H1 (cell line): ENCODE measurements around the gene ST7L. TPM values are rescaled to one million over a fixed set of nuclear protein-coding genes. Genes with fewer than 3 reads are reported as not detected.

Experiments
- CTCF ChIA-PET: fragments of 300-600 bp; sonication (Branson Sonifier 250); formaldehyde crosslinking; loops from one replicate; lab custom pipeline; 2021; ENCODE audit not compliant: partially characterized antibody; lab: Charles Lee
- POLR2A ChIA-PET: fragments of 300-600 bp; sonication (Branson Sonifier 250); formaldehyde crosslinking; loops from one replicate; lab custom pipeline; 2021; ENCODE audit warnings: inconsistent platforms; ENCODE audit not compliant: partially characterized antibody; lab: Charles Lee
- DNase-seq, 2 experiments: peaks; one replicate each; pipeline versions ENCODE4 v3.0.0 to v3.0.0-alpha.2; 2010 to 2022; ENCODE audit warnings: low spot score in 2 of 2, low read depth in 1 of 2, mixed read lengths in 1 of 2
- FAIRE-seq: peaks from 2 replicates; lab custom pipeline; 2011; peaks lifted over from hg19 to GRCh38; lab: Jason Lieb, UNC
- H2AFZ ChIP-seq: 2 replicates; pipeline ENCODE4 v1.8.1; 2012; ENCODE audit warnings: low read length, inconsistent platforms
- H2AK5ac ChIP-seq: 2 replicates; pipeline ENCODE4 v1.6.1; 2013; ENCODE audit warnings: low read depth, low read length
- H2BK120ac ChIP-seq: replicated peaks from 2 replicates; pipeline ENCODE3; 2013; ENCODE audit warnings: low read depth, low read length, inconsistent platforms
- H2BK12ac ChIP-seq: 2 replicates; pipeline ENCODE4 v1.6.1; 2013; ENCODE audit warnings: low read depth, low read length
- H2BK15ac ChIP-seq: 2 replicates; pipeline ENCODE4 v1.6.1; 2013; ENCODE audit warnings: low read length
- H2BK20ac ChIP-seq: 2 replicates; pipeline ENCODE4 v1.6.1; 2013; ENCODE audit warnings: low read length
- H2BK5ac ChIP-seq: 2 replicates; pipeline ENCODE4 v1.6.1; 2013; ENCODE audit warnings: low read depth, low read length
- H3K14ac ChIP-seq: 2 replicates; pipeline ENCODE4 v1.6.1; 2013; ENCODE audit warnings: inconsistent platforms; ENCODE audit not compliant: insufficient read length
- H3K18ac ChIP-seq: 2 replicates; pipeline ENCODE4 v1.6.1; 2013; ENCODE audit warnings: low read length; ENCODE audit errors: extremely low read depth
- H3K23ac ChIP-seq: 2 replicates; pipeline ENCODE4 v1.6.1; 2013; ENCODE audit warnings: inconsistent platforms; ENCODE audit not compliant: insufficient read length
- H3K23me2 ChIP-seq: 2 replicates; pipeline ENCODE4 v1.6.1; 2013; ENCODE audit warnings: low read depth, low read length
- H3K27ac ChIP-seq: 2 replicates; pipeline ENCODE4 v1.6.1; 2011; ENCODE audit warnings: low read depth, low read length, inconsistent platforms
- H3K27me3 ChIP-seq, 4 experiments: replicated peaks in 1 of 4; 1 replicate in 1 of 4; 2 replicates in 3 of 4; pipeline versions ENCODE4 v1.6.1 to v1.8.1; 2011 to 2013; ENCODE audit warnings: low read length in 3 of 4, mild to moderate bottlenecking in 3 of 4, inconsistent platforms in 2 of 4, mixed read lengths in 2 of 4, moderate library complexity in 1 of 4; ENCODE audit not compliant: control insufficient read depth in 3 of 4, insufficient read depth in 3 of 4; ENCODE audit errors: extremely low read depth in 1 of 4
- H3K36me3 ChIP-seq, 4 experiments: 2 replicates each; pipeline versions ENCODE4 v1.6.1 to v1.8.1; 2011 to 2013; ENCODE audit warnings: mild to moderate bottlenecking in 4 of 4, low read length in 3 of 4, moderate library complexity in 2 of 4, control low read depth in 1 of 4, inconsistent platforms in 1 of 4; ENCODE audit not compliant: insufficient read depth in 4 of 4, control insufficient read depth in 2 of 4
- H3K4ac ChIP-seq: replicated peaks from 2 replicates; pipeline ENCODE3; 2013; ENCODE audit warnings: low read length, low read depth, mixed read lengths, inconsistent platforms; ENCODE audit not compliant: insufficient read length
- H3K4me1 ChIP-seq, 4 experiments: replicated peaks in 1 of 4; 1 replicate in 1 of 4; 2 replicates in 3 of 4; pipeline versions ENCODE4 v1.6.1 to v1.8.1; 2011 to 2013; ENCODE audit warnings: low read length in 3 of 4, inconsistent platforms in 2 of 4, mixed read lengths in 1 of 4; ENCODE audit not compliant: insufficient read depth in 4 of 4, control insufficient read depth in 3 of 4
- H3K4me2 ChIP-seq, 2 experiments: 2 replicates each; pipeline versions ENCODE4 v1.6.1 to v1.8.1; 2011 to 2013; ENCODE audit warnings: low read depth in 2 of 2, low read length in 2 of 2, control low read depth in 1 of 2, inconsistent platforms in 1 of 2, mild to moderate bottlenecking in 1 of 2; ENCODE audit not compliant: insufficient read depth in 1 of 2
- H3K4me3 ChIP-seq, 4 experiments: fragments of 200-600, 300-600 bp in 1 of 4; sonication (generic), shearing (Covaris generic), sonication (Bioruptor Twin) in 1 of 4; 2 replicates each; pipeline versions ENCODE4 v1.5.1 to v1.8.1; 2011 to 2016; ENCODE audit warnings: low read length in 4 of 4, low read depth in 3 of 4, control low read depth in 2 of 4, inconsistent platforms in 2 of 4, mild to moderate bottlenecking in 2 of 4, mixed read lengths in 1 of 4, moderate library complexity in 1 of 4; ENCODE audit not compliant: insufficient read depth in 2 of 4; ENCODE audit errors: extremely low read depth in 1 of 4
- H3K56ac ChIP-seq: replicated peaks from 2 replicates; pipeline ENCODE3; 2013; ENCODE audit warnings: low read depth, mild to moderate bottlenecking, mixed read lengths, low read length, inconsistent platforms; ENCODE audit not compliant: insufficient read length
- H3K79me1 ChIP-seq: 2 replicates; pipeline ENCODE4 v1.6.1; 2013; ENCODE audit warnings: low read depth, low read length, control low read depth
- H3K79me2 ChIP-seq, 2 experiments: 2 replicates each; pipeline versions ENCODE4 v1.6.1 to v1.8.1; 2012 to 2013; ENCODE audit warnings: low read length in 2 of 2, mild to moderate bottlenecking in 2 of 2, inconsistent platforms in 1 of 2; ENCODE audit not compliant: insufficient read depth in 2 of 2, control insufficient read depth in 1 of 2
- H3K9ac ChIP-seq, 4 experiments: replicated peaks in 1 of 4; 1 replicate in 1 of 4; 2 replicates in 3 of 4; pipeline versions ENCODE4 v1.6.1 to v1.8.1; 2011 to 2013; ENCODE audit warnings: low read depth in 3 of 4, low read length in 3 of 4, control low read depth in 2 of 4, mild to moderate bottlenecking in 2 of 4, moderate library complexity in 2 of 4, inconsistent platforms in 1 of 4; ENCODE audit errors: extremely low read depth in 1 of 4
- H3K9me3 ChIP-seq, 2 experiments: 2 replicates each; pipeline versions ENCODE4 v1.6.1 to v1.8.1; 2012 to 2013; ENCODE audit warnings: mild to moderate bottlenecking in 2 of 2, moderate library complexity in 2 of 2, control low read depth in 1 of 2, inconsistent platforms in 1 of 2, low read depth in 1 of 2, low read length in 1 of 2, mixed read lengths in 1 of 2; ENCODE audit not compliant: insufficient read depth in 2 of 2
- H4K20me1 ChIP-seq, 2 experiments: replicated peaks in 1 of 2; 2 replicates each; pipeline versions ENCODE3 to v1.8.1; 2011 to 2013; ENCODE audit warnings: inconsistent platforms in 2 of 2, low read length in 2 of 2, mild to moderate bottlenecking in 1 of 2; ENCODE audit not compliant: insufficient read depth in 2 of 2, control insufficient read depth in 1 of 2
- H4K5ac ChIP-seq: 2 replicates; pipeline ENCODE4 v1.6.1; 2013; ENCODE audit warnings: low read length, low read depth, mixed read lengths, inconsistent platforms; ENCODE audit not compliant: insufficient read length
- H4K8ac ChIP-seq: 2 replicates; pipeline ENCODE4 v1.8.0; 2013; ENCODE audit warnings: mild to moderate bottlenecking, moderate library complexity, low read length, inconsistent platforms; ENCODE audit not compliant: insufficient read depth; ENCODE audit errors: extremely low read depth
- H4K91ac ChIP-seq: replicated peaks from 2 replicates; pipeline ENCODE3; 2013; ENCODE audit warnings: low read length, mixed read lengths, inconsistent platforms; ENCODE audit not compliant: insufficient read length
- KDM1A ChIP-seq: fragments of 200-600, 300-600 bp; sonication (generic); IDR thresholded peaks from 2 replicates; pipeline ENCODE4 v1.7.1; 2016; ENCODE audit warnings: mild to moderate bottlenecking, low read length, borderline replicate concordance
- KDM5A ChIP-seq: fragments of 200-600 bp; IDR thresholded peaks from 2 replicates; pipeline ENCODE4 v1.7.1; 2012; ENCODE audit warnings: mild to moderate bottlenecking, low read length, inconsistent platforms, mixed read lengths
- NANOG ChIP-seq: IDR thresholded peaks from 2 replicates; pipeline ENCODE4 v1.6.1; 2011; ENCODE audit warnings: low read length, low read depth, mild to moderate bottlenecking, inconsistent platforms; ENCODE audit not compliant: insufficient read depth, poor library complexity, severe bottlenecking
- RFX5 ChIP-seq: IDR thresholded peaks from 2 replicates; pipeline ENCODE4 v1.6.1; 2011; ENCODE audit warnings: low read depth, low read length, improper control_type of control experiment, borderline replicate concordance
- SIN3A ChIP-seq, 2 experiments: IDR thresholded peaks in 1 of 2; conservative IDR thresholded peaks in 1 of 2; 2 replicates each; pipeline ENCODE4 v1.6.1; 2011 to 2012; ENCODE audit warnings: low read length in 2 of 2, improper control_type of control experiment in 1 of 2, low read depth in 1 of 2, mild to moderate bottlenecking in 1 of 2
- TEAD4 ChIP-seq: IDR thresholded peaks from 2 replicates; pipeline ENCODE4 v1.6.1; 2012; ENCODE audit warnings: low read depth, low read length, inconsistent platforms, mixed read lengths
- WGBS, 2 experiments: shearing (Covaris generic) in 1 of 2; methylation state at CpG; one replicate each; pipeline versions ENCODE4 v1.1.6 to v1.1.7; 2013 to 2015; ENCODE audit warnings: low lambda C conversion rate in 2 of 2, mixed read lengths in 2 of 2, inconsistent platforms in 1 of 2, low coverage in 1 of 2, missing lambda C conversion rate in 1 of 2; ENCODE audit not compliant: insufficient replicate concordance in 2 of 2, insufficient coverage in 1 of 2, insufficient read length in 1 of 2; ENCODE audit errors: extremely low coverage in 1 of 2, missing lambda C conversion rate in 1 of 2; 5-methylcytosine and 5-hydroxymethylcytosine counted together
- polyA plus RNA-seq, 7 experiments: library from polyadenylated mRNA; depleted of rRNA in 3 of 7; stranded (reverse) in 5 of 7; unstranded in 2 of 7; fragments of >200 nt in 5 of 7; fragments of 200-250 nt in 2 of 7; gene quantifications; 1 replicate in 5 of 7; 2 replicates in 1 of 7; 4 replicates in 1 of 7; pipeline versions ENCODE4 v1.2.1 to v1.2.3, GENCODE V29; 2011 to 2013; ENCODE audit warnings: missing spikeins in 2 of 7, mixed read lengths in 2 of 7
- total RNA-seq: library from RNA; stranded (reverse); fragmentation: NEBNext Ultra II Directional; extraction: Animal tissue kit (Norgen Biotek cat#: 25700); gene quantifications from 2 replicates; pipeline ENCODE4 v1.2.1, GENCODE V29; 2021

The ST7L gene
- total and polyA plus RNA-seq, 2 of the 8 experiments (the other 6 are each of a cell fraction or from before 2014, with no cell fraction given), result 9.6 to 16.2 TPM

- H3K4ac ChIP-seq, result no peak overlapping the region
- H3K18ac ChIP-seq, result no peak overlapping the region
- H4K91ac ChIP-seq, result no peak overlapping the region
- no peak overlapping the region for H2BK5ac ChIP-seq
- no peaks in the 10 kb centered on the region for H4K20me1 ChIP-seq
- no peak overlapping the region for H3K4me3 ChIP-seq
- FAIRE-seq (no peak), DNase-seq (no peak)
- no peak overlapping the region for H4K8ac ChIP-seq
- no peaks in the 10 kb centered on the region for H3K23me2 ChIP-seq
- no peak overlapping the region for H3K27ac ChIP-seq
- no peaks in the 10 kb centered on the region for H3K79me1 ChIP-seq
- CTCF ChIA-PET, result interaction anchor here (0.9 kb wide), 1 partner anchor 20 kb away, joined by 4 read pairs; no protein-coding TSS in a partner anchor
- no peaks in the 10 kb centered on the region for H3K4me1 ChIP-seq
- H3K79me2 ChIP-seq, result no peaks in the 10 kb centered on the region
- H2BK20ac ChIP-seq, result no peak overlapping the region
- POLR2A ChIA-PET, result interaction anchor here (0.6 kb wide), 1 partner anchor 117 kb away, joined by 3 read pairs; no protein-coding TSS in a partner anchor
- H2AFZ ChIP-seq, result no peak overlapping the region
- no peak overlapping the region for H2BK15ac ChIP-seq
- H2BK120ac ChIP-seq, result no peak overlapping the region
- no peaks in the 10 kb centered on the region for H3K27me3 ChIP-seq
- H3K23ac ChIP-seq, result no peak overlapping the region
- no peak overlapping the region for H3K4me2 ChIP-seq
- no peak overlapping the region for H4K5ac ChIP-seq
- H3K14ac ChIP-seq, result no peak overlapping the region
- no peaks in the 10 kb centered on the region for H3K9me3 ChIP-seq
- no peak overlapping the region for H3K9ac ChIP-seq
- H2BK12ac ChIP-seq, result no peak overlapping the region
- H3K56ac ChIP-seq, result no peak overlapping the region
- WGBS, 2 experiments, result 65% methylated on average over 3 of the region's 3 CpGs; no CpG with 5 or more reads in 1 of the 2 experiments
- TF ChIP-seq KDM1A (no peak), KDM5A (no peak), NANOG (no peak), SIN3A (conservative IDR thresholded peaks at IDR 0.05 in 1 of 2, IDR thresholded peaks at IDR 0.05 in 1 of 2; ENCODE audit: low read depth in 1 of 2, low read length in 2 of 2) (no peak), RFX5 (no peak), TEAD4 (no peak)
- TF ChIP-seq, all 59 proteins: peak for 0
- no peak overlapping the region for H2AK5ac ChIP-seq
- H3K36me3 ChIP-seq, result peaks cover 0 to 29% (median 5%) of the 10 kb centered on the region in 4 experiments; a peak in 5 of 8 replicates
Observed at GRCh38 chr1:112594208-112594876, 24.6 kb downstream of the ST7L start.
